T1000 (cell line): ENCODE data around the gene HJV.
"Not testable (repeated sequence)": the region's sequence is repeated elsewhere in the genome, so short reads cannot be mapped to it uniquely, and the experiment has no call there.

ENCODE experiments used
- DNase-seq: peaks from one replicate; lab custom pipeline; 2025; ENCODE audit warnings: mixed read lengths; lab: John Stamatoyannopoulos, UW

Gene HJV, protein sequence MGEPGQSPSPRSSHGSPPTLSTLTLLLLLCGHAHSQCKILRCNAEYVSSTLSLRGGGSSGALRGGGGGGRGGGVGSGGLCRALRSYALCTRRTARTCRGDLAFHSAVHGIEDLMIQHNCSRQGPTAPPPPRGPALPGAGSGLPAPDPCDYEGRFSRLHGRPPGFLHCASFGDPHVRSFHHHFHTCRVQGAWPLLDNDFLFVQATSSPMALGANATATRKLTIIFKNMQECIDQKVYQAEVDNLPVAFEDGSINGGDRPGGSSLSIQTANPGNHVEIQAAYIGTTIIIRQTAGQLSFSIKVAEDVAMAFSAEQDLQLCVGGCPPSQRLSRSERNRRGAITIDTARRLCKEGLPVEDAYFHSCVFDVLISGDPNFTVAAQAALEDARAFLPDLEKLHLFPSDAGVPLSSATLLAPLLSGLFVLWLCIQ

DNA sequence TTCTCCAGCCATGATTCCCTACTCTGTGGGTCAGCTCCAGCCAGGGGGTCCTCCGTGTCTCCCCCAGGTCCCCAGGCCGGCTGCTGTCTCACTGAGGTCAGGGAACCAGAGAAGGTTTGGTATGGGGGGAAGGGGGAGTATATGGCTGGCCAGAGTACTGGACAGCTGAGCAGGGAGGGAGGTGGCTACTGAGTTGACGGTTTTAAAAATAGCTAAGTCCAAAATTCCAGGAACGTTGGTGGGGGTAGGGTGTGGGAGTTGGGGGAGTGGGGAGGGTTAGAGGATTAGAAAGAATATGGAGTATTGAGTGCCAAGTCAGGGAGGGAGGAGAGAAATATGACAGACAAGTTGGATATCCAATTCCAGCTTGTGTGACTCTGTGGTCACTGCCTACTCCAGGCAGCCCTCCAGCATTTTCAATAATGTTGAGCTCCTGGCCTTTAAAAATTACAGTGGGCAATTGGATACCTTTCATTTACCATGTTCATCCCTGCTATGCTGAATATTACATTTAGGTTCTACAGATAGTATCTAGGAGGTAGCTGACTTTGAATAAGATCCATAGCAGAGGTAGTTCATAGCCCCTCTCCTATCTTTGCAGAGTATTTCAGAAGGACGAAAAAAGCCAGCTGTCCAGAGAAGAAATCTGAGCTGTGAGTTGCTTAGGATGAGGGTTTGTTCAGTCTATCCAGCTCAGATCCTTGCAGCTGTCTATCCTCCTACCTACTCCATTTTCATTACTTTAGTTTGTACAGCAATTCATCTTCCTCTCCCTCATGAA is at the start of gene HJV:
HJV (minus strand) TSS at position 114 of the 781 bp plus-strand sequence. CDS start 1,504 bp downstream, outside the sequence.
- DNase-seq: no peak

DNA sequence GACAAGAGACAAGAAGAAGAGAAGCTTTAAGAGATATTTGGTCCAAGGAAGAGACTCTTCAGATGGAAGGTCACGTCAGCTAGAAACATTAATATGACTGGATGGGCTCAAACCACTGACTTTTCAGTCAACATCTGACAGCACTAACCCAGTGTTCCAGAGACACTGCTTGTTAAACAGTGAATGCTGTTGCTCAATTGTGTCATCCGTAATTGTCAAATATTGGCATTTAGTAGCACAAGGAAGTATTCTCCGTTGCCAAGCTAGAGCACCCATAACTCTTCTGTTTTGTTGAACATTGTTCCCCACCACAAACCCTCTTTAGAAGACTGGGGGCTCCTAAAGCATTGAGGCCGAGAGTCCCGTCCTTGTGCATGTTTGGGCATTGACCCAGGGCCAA is 37.6 kb upstream of the HJV start:
- not testable (repeated sequence) for DNase-seq

DNA sequence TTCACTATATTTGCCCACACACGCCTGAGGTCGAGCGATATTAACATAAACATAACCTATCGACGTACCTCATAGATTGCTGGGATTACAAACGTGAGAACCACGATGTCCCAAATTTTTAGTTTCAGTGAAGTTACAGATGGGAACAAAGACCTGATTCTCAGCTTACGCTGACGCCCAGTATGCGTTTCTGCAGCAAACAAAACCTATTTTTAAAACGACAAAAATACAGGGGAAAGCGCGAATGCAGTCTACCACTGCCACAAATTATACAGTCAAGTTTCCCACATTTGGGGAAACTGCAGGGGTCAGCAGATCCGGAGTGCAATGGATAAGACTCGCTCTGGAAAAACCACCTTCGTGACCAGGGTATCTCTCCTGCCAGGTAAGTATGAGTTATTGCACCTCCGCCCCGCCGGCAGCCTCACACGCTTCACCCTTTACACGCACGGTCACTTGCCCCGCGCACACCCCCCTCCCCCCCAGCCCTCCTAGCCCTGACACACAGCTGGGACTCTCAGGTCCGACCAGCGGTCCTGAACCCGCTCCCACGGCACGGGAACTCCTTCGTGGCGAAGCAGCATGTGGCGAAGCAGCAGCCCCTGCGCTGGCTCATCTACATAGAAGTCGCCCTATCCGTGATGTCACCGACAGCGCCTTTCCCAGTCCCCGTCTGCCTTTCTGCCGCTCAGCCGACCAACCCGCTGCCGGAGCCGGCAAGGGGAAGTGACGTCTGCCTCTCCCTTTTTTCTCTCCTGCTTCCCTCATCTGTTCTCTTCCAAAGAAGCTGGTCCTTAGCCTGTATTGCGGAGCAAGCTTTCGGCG is 30.5 kb upstream of the HJV start:
- DNase-seq: peak; percentile 91

DNA sequence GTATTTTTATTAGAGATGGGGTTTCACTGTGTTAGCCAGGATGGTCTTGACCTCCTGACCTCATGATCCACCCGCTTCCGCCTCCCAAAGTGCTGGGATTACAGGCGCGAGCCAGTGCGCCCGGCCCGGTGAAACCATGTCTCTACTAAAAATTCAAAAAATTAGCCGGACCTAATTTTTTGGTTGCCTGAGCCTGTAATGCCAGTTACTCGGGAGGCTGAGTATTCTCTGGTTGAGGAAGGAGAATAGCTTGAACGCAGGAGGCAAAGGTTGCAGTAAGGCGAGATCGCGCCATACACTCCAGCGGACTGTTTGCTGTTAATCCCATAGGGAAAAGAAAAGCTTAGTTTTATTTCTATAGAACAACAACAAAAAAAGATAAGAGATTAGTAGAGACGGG is 29.9 kb upstream of the HJV start:
- peak; percentile 88 for DNase-seq

DNA sequence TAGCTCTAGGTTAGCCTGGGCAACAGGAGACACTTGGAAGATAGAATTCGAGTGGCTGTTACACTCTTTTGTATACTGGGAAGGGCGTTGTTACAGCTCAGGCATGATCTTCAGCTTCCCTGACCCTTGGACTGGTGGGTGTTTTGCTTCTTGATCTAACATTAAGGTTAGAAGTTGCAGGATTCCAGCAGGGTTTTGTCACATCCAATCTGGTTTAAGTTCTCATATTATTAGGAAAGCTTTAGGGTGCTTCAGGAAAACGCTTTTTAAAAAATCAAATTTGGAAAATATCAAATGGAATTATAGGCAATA is 29.1 kb upstream of the HJV start:
- DNase-seq: not testable (repeated sequence)

DNA sequence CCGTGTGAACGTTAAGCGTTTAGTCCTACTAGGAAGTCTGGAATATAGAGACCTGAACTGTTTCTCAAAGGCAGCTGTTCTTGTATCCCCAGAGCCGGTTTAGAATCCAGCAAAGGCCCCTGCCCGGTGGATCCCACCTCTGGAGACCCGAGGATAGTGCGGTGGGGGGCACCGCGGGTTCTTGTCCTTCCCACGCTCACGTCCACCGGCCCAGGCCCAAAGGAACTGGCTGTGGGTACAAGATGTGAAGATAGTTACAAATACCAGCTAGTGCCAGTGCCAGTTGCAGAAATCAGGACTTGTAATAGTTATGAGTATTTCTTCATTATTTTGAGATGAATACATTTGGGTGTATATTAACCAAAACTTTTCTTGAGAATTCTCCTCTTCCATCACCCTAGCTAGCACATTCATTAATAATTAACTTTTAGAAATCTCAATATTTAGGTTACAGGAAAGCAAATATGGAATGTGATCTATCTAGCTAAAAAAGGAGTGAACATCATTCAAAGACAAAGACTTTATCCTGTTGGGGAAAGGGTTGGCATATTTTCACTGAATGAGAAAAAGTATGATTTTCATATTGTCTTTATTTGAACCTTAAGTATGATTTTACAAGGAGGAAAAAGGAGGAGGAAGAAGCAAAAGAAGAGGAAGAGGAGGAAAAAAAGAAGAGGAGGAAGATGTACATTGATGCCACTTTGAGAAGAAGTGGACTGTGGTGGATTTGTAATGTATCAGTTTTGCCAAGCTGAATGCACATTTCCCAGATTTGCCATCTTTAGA is 28.5 kb upstream of the HJV start:
- DNase-seq: not testable (repeated sequence)

DNA sequence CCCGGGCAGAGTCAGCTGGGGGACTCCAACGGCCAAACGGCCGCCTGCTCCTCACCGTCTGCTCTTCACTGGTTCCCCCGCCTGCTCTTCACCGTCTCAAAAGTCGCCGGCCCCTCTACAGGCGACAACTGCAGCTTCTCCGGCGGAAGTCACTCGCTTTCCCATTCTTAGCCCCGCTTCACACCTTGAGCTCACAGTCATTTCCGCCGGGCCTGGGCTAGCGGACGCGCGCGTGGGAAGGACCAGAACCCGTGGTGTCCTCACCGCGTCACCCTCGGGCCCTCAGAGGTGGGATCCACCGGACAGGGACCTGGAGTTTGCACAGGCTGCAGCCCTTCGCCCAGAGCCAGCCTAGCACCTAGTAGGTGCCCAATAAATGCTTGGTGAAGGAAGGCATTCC is 27.9 kb upstream of the HJV start:
- DNase-seq: no peak

DNA sequence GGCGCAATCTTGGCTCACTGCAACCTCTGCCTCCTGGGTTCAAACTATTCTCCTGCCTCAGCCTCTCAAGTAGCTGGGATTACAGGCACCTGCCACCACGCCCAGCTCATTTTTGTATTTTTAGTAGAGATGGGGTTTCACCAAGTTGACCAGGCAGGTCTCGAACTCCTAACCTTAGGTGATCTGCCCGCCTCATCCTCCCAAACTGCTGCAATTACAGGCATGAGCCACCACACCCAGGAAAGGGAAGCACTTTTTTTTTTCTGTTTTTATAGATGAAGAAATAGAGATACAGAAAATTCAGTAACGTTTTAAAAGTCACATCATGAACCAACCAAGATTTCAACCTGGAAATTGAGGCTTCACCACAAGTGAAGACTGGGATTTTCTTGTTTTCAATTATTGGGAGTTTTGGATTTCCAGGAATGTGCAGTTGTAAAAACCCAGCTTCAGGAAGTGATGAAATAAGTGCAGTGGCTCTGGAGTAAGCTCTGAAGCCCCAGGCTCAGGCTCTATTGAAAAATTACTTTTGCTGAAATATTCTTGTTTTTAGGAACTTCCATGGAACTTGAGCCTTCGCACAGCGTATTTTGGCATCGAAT is 27.1 kb upstream of the HJV start:
- not testable (repeated sequence) for DNase-seq

DNA sequence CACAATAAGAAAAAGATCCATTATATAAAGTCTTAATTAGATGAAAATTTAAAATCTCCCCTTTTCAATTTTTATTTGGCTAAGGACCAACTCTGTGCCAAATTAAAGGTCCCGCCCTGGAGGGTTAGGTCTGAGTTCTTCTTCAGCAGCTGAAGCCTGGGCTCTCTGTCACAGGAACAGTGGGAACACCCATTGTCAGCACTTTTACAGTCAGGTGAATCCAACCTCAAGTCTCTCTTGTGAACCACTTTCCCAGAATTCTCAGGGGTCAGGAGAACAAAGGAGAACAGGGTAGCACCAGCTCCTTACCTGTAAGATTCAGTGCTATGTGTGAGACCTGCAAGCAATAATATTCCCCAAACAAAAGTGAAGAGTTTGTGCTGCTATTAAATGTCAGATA is 25.1 kb upstream of the HJV start:
- DNase-seq: no peak

DNA sequence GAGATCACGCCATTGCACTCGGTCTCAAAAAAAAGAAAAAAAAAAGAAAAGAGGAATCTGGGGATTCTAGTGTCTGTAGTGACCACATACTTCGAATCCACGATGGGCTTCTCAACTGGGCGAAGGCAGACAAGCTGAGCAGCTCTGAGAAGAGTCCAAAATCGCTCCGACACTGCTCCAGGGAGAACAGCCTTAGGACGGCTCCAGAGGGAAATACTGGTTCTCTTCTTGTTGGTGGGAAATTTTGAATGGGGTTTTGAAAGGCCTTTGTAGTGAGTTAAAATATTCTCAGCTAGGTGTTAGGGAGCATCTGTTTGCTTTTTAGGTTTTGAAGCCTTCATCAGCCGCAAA is 18.3 kb upstream of the HJV start:
- DNase-seq: no peak

DNA sequence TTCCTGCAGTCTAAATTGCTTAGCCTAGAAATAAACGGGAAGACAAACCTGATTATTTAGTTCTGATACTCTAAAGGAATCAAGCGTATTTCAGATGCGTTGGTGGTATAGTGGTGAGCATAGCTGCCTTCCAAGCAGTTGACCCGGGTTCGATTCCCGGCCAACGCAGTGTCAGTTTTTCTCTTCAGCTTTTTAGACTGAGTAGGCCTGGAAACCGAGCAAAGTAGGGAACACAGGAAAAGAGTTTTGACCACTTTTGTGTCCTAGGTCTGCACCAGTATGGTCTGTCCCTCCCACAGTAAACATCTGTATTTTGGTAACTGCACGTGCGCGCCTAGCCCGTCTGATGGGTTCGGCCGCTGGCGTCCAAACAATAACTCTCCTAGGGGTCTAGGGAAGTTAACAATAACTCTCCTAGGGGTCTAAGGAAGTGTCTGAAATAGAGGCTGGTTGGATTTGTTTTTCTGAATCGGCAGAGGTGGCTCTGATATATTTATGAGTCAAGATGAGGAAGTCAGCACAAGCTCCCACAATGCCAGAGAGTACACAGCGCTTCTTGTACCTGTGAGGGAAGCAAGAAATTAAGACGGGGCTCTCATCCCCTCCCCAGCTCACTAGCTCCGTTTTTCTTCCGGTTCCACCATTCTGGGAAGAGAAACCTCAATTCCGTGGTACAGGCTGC is 15.6 kb upstream of the HJV start:
- peak; percentile 82 for DNase-seq

DNA sequence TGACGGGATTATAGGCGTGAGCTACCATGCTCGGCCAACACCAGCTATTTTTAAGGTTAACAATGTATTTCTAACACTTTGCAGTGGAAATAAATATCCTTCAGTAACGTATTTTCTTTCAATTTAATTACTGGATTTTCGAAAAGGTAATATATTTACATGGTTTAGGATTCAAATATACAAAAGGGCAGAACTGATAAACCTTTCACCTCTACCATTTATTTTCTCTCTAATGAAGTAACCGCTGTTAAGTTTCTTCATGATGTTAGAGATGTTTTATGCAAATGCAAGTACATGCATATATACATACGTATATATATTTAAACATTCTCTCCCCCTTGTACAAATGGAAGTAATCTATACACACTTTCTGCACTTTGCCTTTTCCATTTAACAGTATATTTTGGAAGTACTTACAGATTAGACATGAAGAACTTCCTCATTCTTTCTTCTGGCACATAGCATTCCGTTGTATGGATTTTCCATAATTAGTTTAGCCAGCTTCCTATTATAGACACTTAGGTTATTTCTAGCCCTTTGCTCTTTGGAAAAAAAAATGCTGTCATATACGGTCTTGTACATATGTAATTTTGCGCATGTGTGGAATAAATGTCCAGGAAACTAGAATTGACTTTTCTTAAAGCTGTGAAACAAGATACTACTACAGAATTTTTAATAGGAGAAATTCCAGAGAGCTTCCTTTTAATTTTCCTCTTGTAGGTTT is 14.9 kb upstream of the HJV start:
- no peak for DNase-seq

DNA sequence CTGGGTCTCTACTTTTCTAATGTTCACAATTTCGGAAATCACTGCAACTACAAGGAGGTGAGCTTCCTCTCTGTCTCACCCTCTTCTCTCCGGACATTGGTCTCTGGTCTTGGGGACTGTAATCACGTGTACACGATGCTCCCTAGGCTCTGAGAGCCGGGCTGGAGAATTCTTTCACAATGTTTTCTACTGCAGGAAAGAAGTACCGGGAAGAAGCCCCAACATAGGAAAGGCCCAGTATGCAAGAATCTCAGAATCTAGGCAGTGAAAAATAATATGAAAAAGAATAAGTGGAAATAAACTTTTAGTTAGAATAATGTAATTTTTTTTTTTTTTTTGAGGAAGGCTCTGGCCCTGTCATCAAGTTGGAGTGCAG is 13.5 kb upstream of the HJV start:
- no peak for DNase-seq

DNA sequence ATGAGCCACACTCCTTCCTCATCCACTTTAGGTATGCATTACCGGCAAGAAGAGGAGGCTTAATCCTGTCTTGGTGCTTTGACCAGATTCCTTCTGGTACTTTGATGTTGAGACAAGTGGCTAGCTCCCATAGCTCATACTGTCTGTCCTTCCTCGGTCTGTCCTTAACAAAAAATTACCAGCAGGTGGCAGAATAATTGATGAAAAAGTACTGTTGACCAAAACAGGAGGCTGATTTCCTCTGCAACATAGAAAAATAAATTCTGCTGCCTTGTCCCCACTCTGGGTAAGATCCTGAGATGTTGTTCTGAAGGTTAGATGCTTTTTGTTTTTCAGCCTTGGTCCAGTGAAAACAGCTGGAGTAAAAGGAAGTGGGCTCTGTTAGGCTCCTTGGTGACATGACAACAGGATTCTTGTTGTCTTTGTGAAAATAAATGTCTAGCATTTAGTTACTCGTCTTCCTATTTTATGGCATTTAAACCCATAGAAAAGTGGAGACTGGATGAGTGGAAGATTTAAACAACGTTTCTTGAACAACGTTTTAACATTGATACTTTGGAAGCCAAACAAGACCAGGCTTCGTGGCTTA is 11.2 kb upstream of the HJV start:
- no peak for DNase-seq

DNA sequence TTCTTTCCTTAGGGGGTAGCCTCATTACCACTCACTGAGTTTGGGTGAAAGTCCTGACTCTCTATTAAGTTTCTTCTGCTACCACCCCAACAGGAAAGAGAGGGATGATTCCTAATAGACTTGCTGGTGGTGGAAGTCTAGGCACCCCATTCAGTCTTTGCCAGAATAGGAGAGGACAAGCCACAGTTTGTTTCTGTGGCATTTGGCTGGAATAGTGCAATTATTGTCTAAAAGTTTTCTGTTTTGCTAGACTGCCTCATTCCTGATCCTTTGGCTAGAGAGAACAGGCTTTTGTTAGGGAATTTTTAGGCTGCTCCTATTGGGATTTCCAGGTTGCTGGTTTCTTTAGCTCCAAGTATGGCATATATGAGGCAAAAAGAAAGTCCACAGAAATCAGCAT is 9.9 kb upstream of the HJV start:
- no peak for DNase-seq

DNA sequence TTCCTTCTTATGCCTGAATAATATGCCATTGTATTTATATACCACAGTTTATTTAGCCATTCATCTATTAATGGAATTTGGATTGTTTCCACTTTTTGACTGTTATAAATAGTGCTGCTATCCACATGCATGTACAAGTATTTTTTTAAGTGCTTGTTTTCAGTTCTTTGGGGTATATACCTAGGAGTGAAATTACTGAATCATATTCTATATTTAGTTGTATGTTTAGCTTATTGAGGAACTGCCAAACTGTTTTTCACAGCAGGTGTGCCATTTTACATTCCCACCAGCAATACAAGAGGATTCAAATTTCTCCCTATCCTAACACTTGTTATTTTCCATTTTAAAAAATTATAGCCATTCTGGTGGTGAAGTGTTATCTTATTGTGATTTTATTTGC is 7.6 kb upstream of the HJV start:
- DNase-seq: no peak

DNA sequence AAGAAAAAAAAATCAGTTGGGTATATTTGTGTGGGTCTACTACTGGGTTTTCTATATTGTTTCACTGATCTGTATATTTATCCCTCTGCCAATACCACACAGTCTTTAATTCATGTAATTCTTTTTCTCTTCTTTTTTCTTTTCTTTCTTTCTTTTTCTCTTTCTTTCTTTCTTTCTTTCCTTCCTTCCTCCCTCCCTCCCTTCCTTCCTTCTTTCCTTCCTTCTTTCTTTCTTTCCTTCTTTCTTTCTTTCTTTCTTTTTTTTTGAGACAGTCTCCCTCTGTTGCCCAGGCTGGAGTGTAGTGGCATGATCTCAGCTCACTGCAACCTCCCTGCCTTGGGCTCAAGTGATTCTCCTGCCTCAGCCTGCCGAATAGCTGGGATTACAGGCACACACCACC is 5.1 kb upstream of the HJV start:
- DNase-seq: not testable (repeated sequence)

DNA sequence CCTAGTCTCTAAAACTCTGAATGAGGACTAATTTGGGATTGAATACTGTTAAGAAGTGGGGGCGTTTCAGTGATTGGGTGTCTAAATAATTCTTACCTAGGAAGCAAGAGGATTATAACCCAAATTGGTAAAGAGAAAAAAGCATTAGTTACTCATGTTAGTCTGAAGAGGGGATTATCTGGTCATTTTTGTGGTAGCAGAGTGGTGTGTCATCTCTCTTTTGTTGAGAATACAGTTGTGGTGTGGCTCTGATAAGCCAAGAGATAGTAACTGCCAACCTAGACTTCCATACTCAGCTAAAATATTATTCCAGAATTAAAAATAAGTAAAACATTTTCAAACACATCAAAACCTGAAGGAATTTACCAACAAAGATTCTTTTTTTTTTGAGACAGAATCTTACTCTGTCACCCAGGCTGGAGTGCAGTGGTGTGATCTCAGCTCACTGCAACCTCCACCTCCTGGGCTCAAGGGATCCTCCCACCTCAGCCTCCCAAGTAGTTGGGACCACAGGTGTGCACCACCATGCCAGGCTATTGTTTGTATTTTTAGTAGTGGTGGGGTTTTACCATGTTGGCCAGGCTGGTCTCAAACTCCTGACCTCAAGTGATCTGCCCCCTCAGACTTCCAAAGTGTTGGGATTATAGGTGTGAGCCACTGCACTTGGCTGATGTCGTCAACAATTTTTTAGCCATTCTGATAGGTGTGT is 4.4 kb upstream of the HJV start:
- DNase-seq: not testable (repeated sequence)
